T follicular helper cell (primary cell): ENCODE data around the gene PPFIA4.

Source experiments
- DNase-seq: peaks from one replicate; pipeline ENCODE4 v3.0.0-alpha.2; 2020; ENCODE audit warnings: low read depth

PPFIA4 gene

DNA sequence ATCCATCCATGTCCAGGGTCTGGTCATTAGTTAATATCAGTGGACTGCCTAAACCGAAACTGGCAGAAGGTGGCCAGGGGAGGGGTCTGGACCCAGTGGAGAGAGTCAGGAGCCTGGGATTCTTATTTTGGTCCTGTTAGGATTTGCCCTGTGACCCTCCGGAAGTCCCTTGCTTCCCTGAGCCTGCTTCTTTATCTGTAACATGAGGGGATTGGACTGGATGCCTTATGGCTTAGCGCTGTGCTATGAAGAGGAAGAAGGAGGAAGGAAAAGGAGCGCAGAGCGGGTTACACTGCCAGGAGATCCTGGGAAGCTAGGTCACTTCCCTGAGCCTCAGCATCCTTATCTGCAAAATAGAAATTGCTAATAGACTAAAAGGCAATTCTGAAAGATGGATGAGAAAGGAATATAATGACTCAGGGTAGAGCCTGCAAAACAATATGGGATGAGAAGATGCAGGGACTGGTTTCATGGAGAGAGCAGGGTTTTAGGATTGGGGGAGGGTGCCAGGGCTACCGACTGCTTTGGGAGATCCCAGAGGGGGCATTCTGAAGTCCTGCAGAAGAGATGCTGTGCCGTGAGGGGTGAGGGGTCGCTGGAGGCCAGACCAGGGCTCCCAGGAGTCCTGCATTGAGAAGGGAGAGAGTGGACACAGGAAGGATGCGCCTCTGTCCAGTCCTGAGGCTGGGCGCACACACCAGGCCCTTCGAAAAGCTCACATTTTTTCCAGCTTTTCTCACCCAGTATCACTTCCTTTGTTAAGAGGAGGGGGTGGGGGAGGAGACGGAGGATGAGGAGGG, 100.8 kb downstream of the PPFIA4 start:
- DNase-seq = no peak

DNA sequence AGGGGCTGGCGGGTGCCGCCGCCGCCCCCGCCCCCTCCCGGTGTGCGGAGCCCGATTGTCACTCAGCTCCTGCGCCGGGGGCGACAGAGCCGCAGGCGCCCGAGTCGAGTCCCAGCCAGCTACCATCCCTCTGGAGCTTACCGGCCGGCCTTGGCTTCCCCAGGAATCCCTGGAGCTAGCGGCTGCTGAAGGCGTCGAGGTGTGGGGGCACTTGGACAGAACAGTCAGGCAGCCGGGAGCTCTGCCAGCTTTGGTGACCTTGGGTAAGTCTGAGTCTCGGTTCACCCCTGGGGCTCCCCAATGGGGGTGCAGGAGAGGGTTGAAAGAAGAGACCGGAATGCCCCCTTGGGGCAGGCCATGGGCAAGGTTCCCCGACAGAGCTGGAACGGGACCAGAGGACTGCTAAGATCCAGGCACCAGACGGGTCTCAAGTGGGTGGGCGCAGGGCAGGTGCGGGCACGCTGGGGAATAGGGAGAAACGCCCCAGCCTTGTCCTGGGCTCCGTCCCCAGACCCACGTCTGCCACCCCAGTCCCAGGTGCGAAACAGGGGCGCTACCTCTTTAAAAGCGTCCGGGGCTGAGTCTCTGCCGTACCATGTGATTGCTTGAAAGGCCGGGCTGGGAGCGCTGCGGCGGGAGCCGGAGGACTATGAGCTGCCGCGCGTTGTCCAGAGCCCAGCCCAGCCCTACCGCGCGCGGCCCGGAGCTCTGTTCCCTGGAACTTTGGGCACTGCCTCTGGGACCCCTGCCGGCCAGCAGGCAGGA, 101.6 kb downstream of the PPFIA4 start, which contains the start of gene ADORA1:
ADORA1 (plus strand) TSS at position 61 of the 765 bp plus-strand sequence. CDS start 1,116 bp downstream, outside the sequence.
- DNase-seq = no peak

DNA sequence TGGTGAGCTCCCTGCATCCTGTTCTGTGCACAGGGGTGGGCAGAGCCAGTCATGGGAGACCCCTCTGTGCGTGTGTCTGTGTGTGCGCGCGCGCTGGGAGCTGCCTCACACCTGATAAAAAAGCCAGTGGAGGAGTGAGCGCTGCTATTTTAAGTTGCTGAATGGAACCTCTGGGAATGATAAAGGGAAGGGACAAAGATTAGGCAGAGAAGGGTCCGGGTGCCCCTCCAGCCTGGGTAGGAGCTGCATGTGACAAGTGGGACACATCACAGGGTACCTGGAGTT, 102.1 kb downstream of the PPFIA4 start:
- DNase-seq = no peak
